Prostate gland (tissue), 2 donors: Measurements from ENCODE around the gene PC.

ENCODE experiments used
- CTCF ChIP-seq, 4 experiments: fragments of 200-600 bp in 2 of 4; fragments of 450-650 bp in 2 of 4; sonication (generic) in 2 of 4; IDR thresholded peaks; 1 replicate in 3 of 4; 2 replicates in 1 of 4; pipeline ENCODE4 v1.5.1; 2016 to 2019; ENCODE audit warnings: antibody characterized with exemption in 4 of 4, mild to moderate bottlenecking in 2 of 4, moderate library complexity in 2 of 4
- POLR2A ChIP-seq: fragments of 450-650 bp; IDR thresholded peaks from one replicate; pipeline ENCODE4 v1.6.1; 2016; ENCODE audit warnings: antibody characterized with exemption, mild to moderate bottlenecking
- POLR2AphosphoS5 ChIP-seq: sonication (generic); formaldehyde crosslinking; IDR thresholded peaks from one replicate; pipeline ENCODE4 v1.6.1; 2017; ENCODE audit warnings: antibody characterized with exemption

- TF ChIP-seq CTCF (IDR thresholded peaks at IDR 0.05) (no peak), POLR2A (no peak), POLR2AphosphoS5 (no peak)
These were observed 114.2 kb downstream of the PC start for GRCh38 chr11:66843776-66844495.
